ENCODE data around the gene TBC1D9B. TPM values are rescaled to one million over a fixed set of nuclear protein-coding genes. Genes with fewer than 3 reads are reported as not detected.

The TBC1D9B gene
- total RNA-seq, 1 donor from 2014 or later, result 31.1 TPM

GRCh38 chr5:179867476-179867875 is 40.2 kb downstream of the TBC1D9B start:
- intact Hi-C loops (cut with micrococcal nuclease), result no loop called here
- DNase-seq, result no peak
- Histone ChIP-seq H3K4me3 (no peak overlapping the region), H3K4me1 (peaks cover 22% of the 10 kb centered on the region), H3K9me3 (replicated peaks) (no peaks in the 10 kb centered on the region), H3K27me3 (ENCODE audit: low read depth) (no peaks in the 10 kb centered on the region), H3K36me3 (peaks cover 52% of the 10 kb centered on the region), H3K27ac (replicated peaks) (peak overlapping the region; percentile 31)
- TF ChIP-seq, protein P1, sequence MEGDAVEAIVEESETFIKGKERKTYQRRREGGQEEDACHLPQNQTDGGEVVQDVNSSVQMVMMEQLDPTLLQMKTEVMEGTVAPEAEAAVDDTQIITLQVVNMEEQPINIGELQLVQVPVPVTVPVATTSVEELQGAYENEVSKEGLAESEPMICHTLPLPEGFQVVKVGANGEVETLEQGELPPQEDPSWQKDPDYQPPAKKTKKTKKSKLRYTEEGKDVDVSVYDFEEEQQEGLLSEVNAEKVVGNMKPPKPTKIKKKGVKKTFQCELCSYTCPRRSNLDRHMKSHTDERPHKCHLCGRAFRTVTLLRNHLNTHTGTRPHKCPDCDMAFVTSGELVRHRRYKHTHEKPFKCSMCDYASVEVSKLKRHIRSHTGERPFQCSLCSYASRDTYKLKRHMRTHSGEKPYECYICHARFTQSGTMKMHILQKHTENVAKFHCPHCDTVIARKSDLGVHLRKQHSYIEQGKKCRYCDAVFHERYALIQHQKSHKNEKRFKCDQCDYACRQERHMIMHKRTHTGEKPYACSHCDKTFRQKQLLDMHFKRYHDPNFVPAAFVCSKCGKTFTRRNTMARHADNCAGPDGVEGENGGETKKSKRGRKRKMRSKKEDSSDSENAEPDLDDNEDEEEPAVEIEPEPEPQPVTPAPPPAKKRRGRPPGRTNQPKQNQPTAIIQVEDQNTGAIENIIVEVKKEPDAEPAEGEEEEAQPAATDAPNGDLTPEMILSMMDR (IDR thresholded peaks at IDR 0.05; ENCODE audit: borderline replicate concordance), result no peak

- intact Hi-C loops (cut with micrococcal nuclease), result no loop called here
- Histone ChIP-seq H3K27me3 (ENCODE audit: low read depth) (no peaks in the 10 kb centered on the region), H3K4me1 (peaks cover 18% of the 10 kb centered on the region), H3K27ac (replicated peaks) (peak overlapping the region; percentile 31), H3K9me3 (replicated peaks) (peaks cover 4% of the 10 kb centered on the region), H3K4me3 (no peak overlapping the region), H3K36me3 (peaks cover 53% of the 10 kb centered on the region)
- no peak for DNase-seq
- TF ChIP-seq, protein P1 (IDR thresholded peaks at IDR 0.05; ENCODE audit: borderline replicate concordance), result no peak
Observed at GRCh38 chr5:179867079-179867465, 40.6 kb downstream of the TBC1D9B start.

GRCh38 chr5:179866241-179867078 is 41.2 kb downstream of the TBC1D9B start:
- Histone ChIP-seq H3K4me1 (peaks cover 17% of the 10 kb centered on the region), H3K36me3 (peaks cover 54% of the 10 kb centered on the region), H3K27ac (replicated peaks) (peak overlapping the region; percentile 31), H3K4me3 (no peak overlapping the region), H3K9me3 (replicated peaks) (peaks cover 4% of the 10 kb centered on the region), H3K27me3 (ENCODE audit: low read depth) (no peaks in the 10 kb centered on the region)
- DNase-seq, result no peak
- TF ChIP-seq, protein P1 (IDR thresholded peaks at IDR 0.05; ENCODE audit: borderline replicate concordance), result peak; percentile 13
- intact Hi-C loops (cut with micrococcal nuclease), result no loop called here

GRCh38 chr5:179865491-179866240 is 42.0 kb downstream of the TBC1D9B start:
- DNase-seq, result no peak
- H3K4me3 ChIP-seq, result no peak overlapping the region
- intact Hi-C loops (cut with micrococcal nuclease), result no loop called here

DNA sequence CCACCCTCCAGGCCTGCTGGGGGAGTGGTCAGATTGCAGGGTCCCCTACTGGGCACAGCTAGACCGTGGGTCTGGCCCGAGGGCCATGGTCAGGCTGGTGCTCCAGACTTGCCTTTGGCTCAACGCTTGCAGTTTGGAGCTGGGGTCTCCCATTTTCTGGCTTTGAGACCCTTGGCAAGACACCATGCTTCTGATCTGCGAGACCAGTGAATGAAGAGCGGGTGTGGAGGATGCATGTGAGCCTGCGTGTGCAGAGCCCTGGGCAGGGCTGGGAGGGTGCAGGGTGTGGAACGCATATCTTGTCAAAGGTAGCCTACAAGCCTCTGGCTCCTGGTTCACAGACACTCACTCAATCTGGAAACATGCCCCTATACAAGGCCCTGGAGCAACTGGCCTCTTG is 43.0 kb downstream of the TBC1D9B start:
- Histone ChIP-seq H3K4me1 (peaks cover 13% of the 10 kb centered on the region), H3K27ac (replicated peaks) (no peak overlapping the region), H3K4me3 (no peak overlapping the region), H3K27me3 (ENCODE audit: low read depth) (no peaks in the 10 kb centered on the region), H3K36me3 (peaks cover 50% of the 10 kb centered on the region), H3K9me3 (replicated peaks) (peaks cover 4% of the 10 kb centered on the region)
- TF ChIP-seq, protein P1 (IDR thresholded peaks at IDR 0.05; ENCODE audit: borderline replicate concordance), result no peak
- intact Hi-C loops (cut with micrococcal nuclease), result no loop called here
- no peak for DNase-seq

More at GRCh38 chr5:179865491-179866240, 42.0 kb downstream of the TBC1D9B start:
- Histone ChIP-seq H3K27ac (replicated peaks) (no peak overlapping the region), H3K27me3 (ENCODE audit: low read depth) (no peaks in the 10 kb centered on the region), H3K9me3 (replicated peaks) (peaks cover 4% of the 10 kb centered on the region), H3K36me3 (peaks cover 54% of the 10 kb centered on the region), H3K4me1 (peaks cover 13% of the 10 kb centered on the region)
- TF ChIP-seq, protein P1 (IDR thresholded peaks at IDR 0.05; ENCODE audit: borderline replicate concordance), result no peak
